IMR-90 (cell line): Measurements from ENCODE around the gene PARVB.

Source experiments
- BHLHE40 ChIP-seq: fragments of 150-350 bp; IDR thresholded peaks from 2 replicates; pipeline ENCODE4 v1.6.1; 2016; ENCODE audit warnings: mild to moderate bottlenecking, low read depth, low read length
- CEBPB ChIP-seq: IDR thresholded peaks from 2 replicates; pipeline ENCODE4 v1.6.1; 2012; ENCODE audit warnings: low read depth, low read length, improper control_type of control experiment
- CHD1 ChIP-seq: IDR thresholded peaks from 2 replicates; pipeline ENCODE4 v1.6.1; 2012; ENCODE audit warnings: low read depth, low read length, improper control_type of control experiment
- FOS ChIP-seq: fragments of 150-350 bp; IDR thresholded peaks from 2 replicates; pipeline ENCODE4 v1.6.1; 2016; ENCODE audit warnings: low read depth, low read length
- MAFK ChIP-seq: IDR thresholded peaks from 2 replicates; pipeline ENCODE4 v1.6.1; 2012; ENCODE audit warnings: low read depth, low read length, improper control_type of control experiment
- POLR2A ChIP-seq: IDR thresholded peaks from 2 replicates; pipeline ENCODE4 v1.6.1; 2012; ENCODE audit warnings: mild to moderate bottlenecking, low read depth, low read length
- SMC3 ChIP-seq: fragments of 150-350 bp; IDR thresholded peaks from 2 replicates; pipeline ENCODE4 v1.6.1; 2016; ENCODE audit warnings: low read depth, mild to moderate bottlenecking, antibody characterized with exemption, low read length, moderate library complexity
- TF ChIP-seq, protein P1 (sequence below): conservative IDR thresholded peaks from 2 replicates; pipeline ENCODE4 v1.5.1; 2012; ENCODE audit warnings: mild to moderate bottlenecking, low read depth, low read length, improper control_type of control experiment
- TF ChIP-seq, protein P2 (sequence below): fragments of 150-350 bp; IDR thresholded peaks from 2 replicates; pipeline ENCODE4 v1.6.1; 2016; ENCODE audit warnings: low read depth, mild to moderate bottlenecking, low read length, moderate library complexity, borderline replicate concordance

DNA sequence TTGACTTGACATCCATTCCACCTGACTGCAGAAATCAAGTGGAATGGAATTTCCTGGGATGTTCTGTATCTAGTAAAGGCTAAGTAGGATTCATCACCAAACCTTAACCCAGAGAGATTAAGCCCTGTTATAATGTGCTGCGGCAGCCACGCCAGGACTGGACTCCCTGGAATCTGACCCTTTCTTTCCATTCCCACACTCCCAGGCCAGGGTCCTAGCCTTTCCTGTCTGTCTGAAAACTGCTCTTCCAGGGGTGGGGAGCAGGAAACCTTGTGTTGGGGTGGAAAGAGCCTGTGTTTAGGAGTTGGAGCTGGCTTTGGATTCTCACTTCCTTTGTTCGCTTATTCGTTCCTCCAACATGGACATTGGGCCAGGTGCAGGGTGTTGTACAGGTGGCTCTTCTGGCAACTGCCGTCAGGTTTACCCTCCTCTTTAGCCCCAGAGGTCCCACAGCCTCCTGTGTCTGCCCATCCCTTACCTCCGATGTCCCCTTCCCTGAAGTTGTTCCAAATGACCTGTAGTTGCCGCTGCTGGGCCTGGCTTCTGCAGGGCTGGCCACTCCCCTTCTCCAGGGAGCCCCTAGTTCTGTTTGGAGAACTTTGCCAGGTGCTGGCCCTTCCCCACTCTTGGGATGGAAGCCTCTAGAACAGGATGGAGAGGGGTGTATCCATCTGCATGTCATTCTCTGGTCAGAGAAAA is 20.5 kb upstream of the PARVB start:
- TF ChIP-seq, protein P1, sequence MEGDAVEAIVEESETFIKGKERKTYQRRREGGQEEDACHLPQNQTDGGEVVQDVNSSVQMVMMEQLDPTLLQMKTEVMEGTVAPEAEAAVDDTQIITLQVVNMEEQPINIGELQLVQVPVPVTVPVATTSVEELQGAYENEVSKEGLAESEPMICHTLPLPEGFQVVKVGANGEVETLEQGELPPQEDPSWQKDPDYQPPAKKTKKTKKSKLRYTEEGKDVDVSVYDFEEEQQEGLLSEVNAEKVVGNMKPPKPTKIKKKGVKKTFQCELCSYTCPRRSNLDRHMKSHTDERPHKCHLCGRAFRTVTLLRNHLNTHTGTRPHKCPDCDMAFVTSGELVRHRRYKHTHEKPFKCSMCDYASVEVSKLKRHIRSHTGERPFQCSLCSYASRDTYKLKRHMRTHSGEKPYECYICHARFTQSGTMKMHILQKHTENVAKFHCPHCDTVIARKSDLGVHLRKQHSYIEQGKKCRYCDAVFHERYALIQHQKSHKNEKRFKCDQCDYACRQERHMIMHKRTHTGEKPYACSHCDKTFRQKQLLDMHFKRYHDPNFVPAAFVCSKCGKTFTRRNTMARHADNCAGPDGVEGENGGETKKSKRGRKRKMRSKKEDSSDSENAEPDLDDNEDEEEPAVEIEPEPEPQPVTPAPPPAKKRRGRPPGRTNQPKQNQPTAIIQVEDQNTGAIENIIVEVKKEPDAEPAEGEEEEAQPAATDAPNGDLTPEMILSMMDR, result 0 out of 2 replicates have a peak, but pooled peaks have one; percentile 17
- TF ChIP-seq POLR2A (no peak), SMC3 (no peak), CEBPB (no peak), CHD1 (no peak), FOS (no peak), MAFK (no peak), BHLHE40 (no peak)
- TF ChIP-seq, protein P2, sequence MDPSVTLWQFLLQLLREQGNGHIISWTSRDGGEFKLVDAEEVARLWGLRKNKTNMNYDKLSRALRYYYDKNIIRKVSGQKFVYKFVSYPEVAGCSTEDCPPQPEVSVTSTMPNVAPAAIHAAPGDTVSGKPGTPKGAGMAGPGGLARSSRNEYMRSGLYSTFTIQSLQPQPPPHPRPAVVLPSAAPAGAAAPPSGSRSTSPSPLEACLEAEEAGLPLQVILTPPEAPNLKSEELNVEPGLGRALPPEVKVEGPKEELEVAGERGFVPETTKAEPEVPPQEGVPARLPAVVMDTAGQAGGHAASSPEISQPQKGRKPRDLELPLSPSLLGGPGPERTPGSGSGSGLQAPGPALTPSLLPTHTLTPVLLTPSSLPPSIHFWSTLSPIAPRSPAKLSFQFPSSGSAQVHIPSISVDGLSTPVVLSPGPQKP, result no peak
